HEK293 (cell line): ENCODE measurements around the gene UBE4A.

ENCODE experiments used
- BCL6B ChIP-seq: fragments of 450-650 bp; formaldehyde crosslinking; IDR thresholded peaks from 2 replicates; pipeline ENCODE4 v1.5.1; 2017; ENCODE audit warnings: missing biosample characterization, missing genetic modification characterization
- GLIS1 ChIP-seq: fragments of 450-650 bp; formaldehyde crosslinking; IDR thresholded peaks from 2 replicates; pipeline ENCODE4 v1.5.1; 2016; ENCODE audit warnings: missing biosample characterization, missing genetic modification characterization
- GLIS2 ChIP-seq: fragments of 450-650 bp; formaldehyde crosslinking; IDR thresholded peaks from 2 replicates; pipeline ENCODE4 v1.5.1; 2016; ENCODE audit warnings: missing biosample characterization, missing genetic modification characterization
- IKZF3 ChIP-seq: fragments of 450-650 bp; IDR thresholded peaks from 2 replicates; pipeline ENCODE4 v1.5.0; 2018; ENCODE audit warnings: missing biosample characterization, mild to moderate bottlenecking, missing genetic modification characterization, moderate library complexity
- KLF7 ChIP-seq: fragments of 450-650 bp; formaldehyde crosslinking; IDR thresholded peaks from 2 replicates; pipeline ENCODE4 v1.5.1; 2016; ENCODE audit warnings: missing biosample characterization, missing genetic modification characterization, borderline replicate concordance
- KLF8 ChIP-seq: fragments of 450-650 bp; formaldehyde crosslinking; IDR thresholded peaks from 2 replicates; pipeline ENCODE4 v1.5.1; 2016; ENCODE audit warnings: missing biosample characterization, missing genetic modification characterization
- MEIS1 ChIP-seq: sonication (generic); formaldehyde crosslinking; IDR thresholded peaks from 2 replicates; pipeline ENCODE4 v1.8.1; 2022; ENCODE audit warnings: missing genetic modification reagents, mild to moderate bottlenecking, borderline replicate concordance
- MZF1 ChIP-seq: fragments of 450-650 bp; formaldehyde crosslinking; IDR thresholded peaks from 2 replicates; pipeline ENCODE4 v1.5.1; 2017; ENCODE audit warnings: missing biosample characterization, missing genetic modification characterization, borderline replicate concordance
- PBX3 ChIP-seq: sonication (generic); formaldehyde crosslinking; IDR thresholded peaks from 2 replicates; pipeline ENCODE4 v1.8.1; 2022; ENCODE audit warnings: mild to moderate bottlenecking, moderate library complexity, missing genetic modification reagents
- PRDM1 ChIP-seq: fragments of 450-650 bp; formaldehyde crosslinking; IDR thresholded peaks from 2 replicates; pipeline ENCODE4; 2016; ENCODE audit warnings: missing biosample characterization, missing genetic modification characterization
- PRDM4 ChIP-seq: fragments of 450-650 bp; formaldehyde crosslinking; IDR thresholded peaks from 2 replicates; pipeline ENCODE4 v1.5.1; 2017; ENCODE audit warnings: missing biosample characterization, missing genetic modification characterization
- ZBTB20 ChIP-seq: fragments of 450-650 bp; formaldehyde crosslinking; IDR thresholded peaks from 2 replicates; pipeline ENCODE4 v1.5.1; 2016; ENCODE audit warnings: missing biosample characterization, missing genetic modification characterization
- ZBTB21 ChIP-seq: fragments of 450-650 bp; formaldehyde crosslinking; IDR thresholded peaks from 2 replicates; pipeline ENCODE4 v1.5.1; 2017; ENCODE audit warnings: missing biosample characterization, missing genetic modification characterization
- ZFP37 ChIP-seq: fragments of 450-650 bp; formaldehyde crosslinking; IDR thresholded peaks from 2 replicates; pipeline ENCODE4 v1.5.1; 2016; ENCODE audit warnings: missing biosample characterization, missing genetic modification characterization
- ZNF112 ChIP-seq: fragments of 450-650 bp; formaldehyde crosslinking; IDR thresholded peaks from 2 replicates; pipeline ENCODE4 v1.5.0; 2017; ENCODE audit warnings: missing biosample characterization, missing genetic modification characterization
- ZNF121 ChIP-seq: fragments of 450-650 bp; formaldehyde crosslinking; IDR thresholded peaks from 2 replicates; pipeline ENCODE4 v1.5.1; 2016; ENCODE audit warnings: missing biosample characterization, missing genetic modification characterization
- ZNF311 ChIP-seq: fragments of 450-650 bp; formaldehyde crosslinking; IDR thresholded peaks from 2 replicates; pipeline ENCODE4 v1.5.1; 2017; ENCODE audit warnings: missing biosample characterization, missing genetic modification characterization, borderline replicate concordance
- ZNF394 ChIP-seq: fragments of 450-650 bp; formaldehyde crosslinking; IDR thresholded peaks from 2 replicates; pipeline ENCODE4 v1.5.1; 2016; ENCODE audit warnings: missing biosample characterization, missing genetic modification characterization, mild to moderate bottlenecking, moderate library complexity, borderline replicate concordance
- ZNF398 ChIP-seq: fragments of 450-650 bp; formaldehyde crosslinking; IDR thresholded peaks from 2 replicates; pipeline ENCODE4 v1.5.1; 2017; ENCODE audit warnings: missing biosample characterization, missing genetic modification characterization
- ZNF580 ChIP-seq: fragments of 450-650 bp; formaldehyde crosslinking; IDR thresholded peaks from 2 replicates; pipeline ENCODE4 v1.5.1; 2016; ENCODE audit warnings: missing biosample characterization, missing genetic modification characterization
- ZNF600 ChIP-seq: fragments of 450-650 bp; formaldehyde crosslinking; IDR thresholded peaks from 2 replicates; pipeline ENCODE4 v1.5.1; 2016; ENCODE audit warnings: missing biosample characterization, missing genetic modification characterization
- ZNF692 ChIP-seq: fragments of 450-650 bp; formaldehyde crosslinking; IDR thresholded peaks from 2 replicates; pipeline ENCODE4 v1.5.1; 2016; ENCODE audit warnings: missing biosample characterization, missing genetic modification characterization
- ZNF707 ChIP-seq: fragments of 450-650 bp; formaldehyde crosslinking; IDR thresholded peaks from 2 replicates; pipeline ENCODE4 v1.5.1; 2016; ENCODE audit warnings: missing biosample characterization, missing genetic modification characterization
- ZNF747 ChIP-seq: fragments of 450-650 bp; formaldehyde crosslinking; IDR thresholded peaks from 2 replicates; pipeline ENCODE4 v1.5.1; 2016; ENCODE audit warnings: missing biosample characterization, missing genetic modification characterization
- ZNF76 ChIP-seq: fragments of 450-650 bp; formaldehyde crosslinking; IDR thresholded peaks from 2 replicates; pipeline ENCODE4; 2016; ENCODE audit warnings: low read depth, missing biosample characterization, missing genetic modification characterization, borderline replicate concordance
- ZNF768 ChIP-seq: fragments of 450-650 bp; formaldehyde crosslinking; IDR thresholded peaks from 2 replicates; pipeline ENCODE4 v1.5.1; 2018; ENCODE audit warnings: missing biosample characterization, mild to moderate bottlenecking, missing genetic modification characterization
- ZNF776 ChIP-seq: fragments of 450-650 bp; formaldehyde crosslinking; IDR thresholded peaks from 2 replicates; pipeline ENCODE4 v1.5.0; 2017; ENCODE audit warnings: missing biosample characterization, missing genetic modification characterization, borderline replicate concordance
- ZNF843 ChIP-seq: fragments of 450-650 bp; formaldehyde crosslinking; IDR thresholded peaks from 2 replicates; pipeline ENCODE4 v1.5.1; 2016; ENCODE audit warnings: missing biosample characterization, missing genetic modification characterization
- ZSCAN18 ChIP-seq: fragments of 450-650 bp; formaldehyde crosslinking; IDR thresholded peaks from 2 replicates; pipeline ENCODE4 v1.5.1; 2016; ENCODE audit warnings: missing biosample characterization, missing genetic modification characterization
- ZSCAN23 ChIP-seq: fragments of 450-650 bp; formaldehyde crosslinking; IDR thresholded peaks from 2 replicates; pipeline ENCODE4 v1.5.1; 2016; ENCODE audit warnings: missing biosample characterization, missing genetic modification characterization

The UBE4A gene

GRCh38 chr11:118435893-118436624, 76.7 kb downstream of the UBE4A start, which contains the start of gene KMT2A (continued):
- TF ChIP-seq ZSCAN18 (tag by site-specific recombination) (peak; percentile 95), PRDM4 (tag by site-specific recombination) (0 out of 2 replicates have a peak, but pooled peaks have one; percentile 44), ZNF768 (tag by site-specific recombination) (no peak), KLF7 (tag by site-specific recombination) (peak; percentile 96), ZNF311 (tag by site-specific recombination) (no peak), ZNF707 (tag by site-specific recombination) (no peak), ZNF76 (tag by site-specific recombination) (peak; percentile 85), ZSCAN23 (tag by site-specific recombination) (no peak), IKZF3 (peak; percentile 99), GLIS1 (peak; percentile 79), ZNF112 (tag by site-specific recombination) (no peak), PRDM1 (tag by site-specific recombination) (no peak), MZF1 (tag by site-specific recombination) (peak; percentile 16; the same call in 1 of the 2 replicates), ZNF121 (no peak), ZNF776 (tag by site-specific recombination) (no peak), ZNF843 (0 out of 2 replicates have a peak, but pooled peaks have one; percentile 24), ZBTB21 (no peak), GLIS2 (tag by site-specific recombination) (peak; percentile 86), MEIS1 (no peak), ZNF600 (tag by site-specific recombination) (peak; percentile 37; the same call in 1 of the 2 replicates), ZBTB20 (tag by site-specific recombination) (peak; percentile 100), KLF8 (tag by site-specific recombination) (peak; percentile 97), BCL6B (tag by site-specific recombination) (no peak), ZNF398 (tag by site-specific recombination) (peak; percentile 95), ZNF580 (peak; percentile 77), ZFP37 (tag by site-specific recombination) (no peak), PBX3 (CRISPR knock-in tag) (no peak), ZNF692 (tag by site-specific recombination) (peak; percentile 33), ZNF394 (tag by site-specific recombination) (no peak), ZNF747 (tag by site-specific recombination) (no peak)
